Stimulated activated naive B cell treated with anti-CD40 and anti-IgM and Interleukin-4, amounts not matched to agents 10 μg/mL and 1 μg/mL and 100 μg/mL, for 72 hours (primary cell): ENCODE data around the gene MYBBP1A.

Experiments used
- ATAC-seq, 2 donors: fragments of 150-1000 bp; cut with Tn5 transposase; replicated peaks; 2 replicates each; pipeline ENCODE4 v1.10.0; 2021; ENCODE audit warnings: moderate library complexity in 1 of 2
- DNase-seq: peaks from one replicate; pipeline ENCODE4 v3.0.0; 2021
- H3K27ac Mint-ChIP-seq: one replicate; pipeline ENCODE4 v1.8.0; 2022; ENCODE audit warnings: mild to moderate bottlenecking, mixed read lengths
- H3K27me3 Mint-ChIP-seq, 2 donors: one replicate each; pipeline ENCODE4 v1.8.0; 2022; ENCODE audit warnings: mixed read lengths in 2 of 2
- H3K36me3 Mint-ChIP-seq, 2 donors: one replicate each; pipeline ENCODE4 v1.8.0; 2022; ENCODE audit warnings: mixed read lengths in 2 of 2, mild to moderate bottlenecking in 1 of 2
- H3K4me1 Mint-ChIP-seq, 2 donors: one replicate each; pipeline ENCODE4 v1.8.0; 2022; ENCODE audit warnings: mixed read lengths in 2 of 2, mild to moderate bottlenecking in 1 of 2
- H3K4me3 Mint-ChIP-seq, 2 donors: one replicate each; pipeline ENCODE4 v1.8.0; 2022; ENCODE audit warnings: mild to moderate bottlenecking in 2 of 2, mixed read lengths in 2 of 2, moderate library complexity in 1 of 2
- H3K9me3 Mint-ChIP-seq, 2 donors: one replicate each; pipeline ENCODE4 v1.8.0; 2022; ENCODE audit warnings: mixed read lengths in 2 of 2, mild to moderate bottlenecking in 1 of 2

The MYBBP1A gene

GRCh38 chr17:4536259-4536741, 18.9 kb downstream of the MYBBP1A start:
- ATAC-seq, result peak in 1 of 2 donors; percentile 8
- Mint-ChIP-seq H3K9me3 (no peaks in the 10 kb centered on the region), H3K4me3 (no peak overlapping the region), H3K27ac (peak overlapping the region; percentile 14), H3K27me3 (peaks cover 11 to 23% of the 10 kb centered on the region in 2 donors), H3K4me1 (peaks cover 0 to 9% of the 10 kb centered on the region in 2 donors), H3K36me3 (peaks cover 27 to 28% of the 10 kb centered on the region in 2 donors)
- no peak for DNase-seq

GRCh38 chr17:4535667-4536258, 19.4 kb downstream of the MYBBP1A start:
- Mint-ChIP-seq H3K27me3 (peaks cover 11 to 23% of the 10 kb centered on the region in 2 donors), H3K9me3 (no peaks in the 10 kb centered on the region), H3K4me1 (peaks cover 0 to 7% of the 10 kb centered on the region in 2 donors), H3K27ac (peak overlapping the region; percentile 56), H3K36me3 (peaks cover 21 to 23% of the 10 kb centered on the region in 2 donors), H3K4me3 (no peak overlapping the region)
- DNase-seq, result no peak
- no peak for ATAC-seq

- DNase-seq (no peak), ATAC-seq (no peak)
- H3K4me1 Mint-ChIP-seq, result peaks cover 0 to 4% of the 10 kb centered on the region in 2 donors
- H3K27ac Mint-ChIP-seq, result peak overlapping the region; percentile 56
- no peaks in the 10 kb centered on the region for H3K9me3 Mint-ChIP-seq
- peaks cover 19 to 20% of the 10 kb centered on the region in 2 donors for H3K36me3 Mint-ChIP-seq
- H3K27me3 Mint-ChIP-seq, result peaks cover 11 to 23% of the 10 kb centered on the region in 2 donors
- H3K4me3 Mint-ChIP-seq, result no peak overlapping the region
These were observed 20.1 kb downstream of the MYBBP1A start for GRCh38 chr17:4534928-4535666.

GRCh38 chr17:4534515-4534914, 20.7 kb downstream of the MYBBP1A start:
- DNase-seq (no peak), ATAC-seq (peak in 1 of 2 donors; percentile 6)
- Mint-ChIP-seq H3K9me3 (no peaks in the 10 kb centered on the region), H3K27me3 (peaks cover 14 to 26% of the 10 kb centered on the region in 2 donors), H3K4me1 (peaks cover 0 to 1% of the 10 kb centered on the region in 2 donors), H3K4me3 (no peak overlapping the region), H3K36me3 (peaks cover 15 to 16% of the 10 kb centered on the region in 2 donors), H3K27ac (peak overlapping the region; percentile 56)

- DNase-seq (no peak), ATAC-seq (peak; percentile 10 to 12)
- Mint-ChIP-seq H3K4me3 (no peak overlapping the region), H3K4me1 (peaks cover 0 to 1% of the 10 kb centered on the region in 2 donors), H3K36me3 (peaks cover 14% of the 10 kb centered on the region in 2 donors), H3K27ac (peak overlapping the region; percentile 56), H3K27me3 (peaks cover 17 to 29% of the 10 kb centered on the region in 2 donors), H3K9me3 (no peaks in the 10 kb centered on the region)
These were observed 21.4 kb downstream of the MYBBP1A start for GRCh38 chr17:4533523-4534504.

GRCh38 chr17:4532860-4533522, 22.2 kb downstream of the MYBBP1A start:
- Mint-ChIP-seq H3K27me3 (peaks cover 17 to 29% of the 10 kb centered on the region in 2 donors), H3K36me3 (peaks cover 14% of the 10 kb centered on the region in 2 donors), H3K27ac (peak overlapping the region; percentile 42), H3K4me1 (peaks cover 0 to 1% of the 10 kb centered on the region in 2 donors), H3K9me3 (no peaks in the 10 kb centered on the region), H3K4me3 (no peak overlapping the region)
- no peak for DNase-seq
- ATAC-seq, result no peak

GRCh38 chr17:4531988-4532736, 23.0 kb downstream of the MYBBP1A start:
- Mint-ChIP-seq H3K27me3 (peaks cover 23 to 29% of the 10 kb centered on the region in 2 donors), H3K27ac (no peak overlapping the region), H3K9me3 (no peaks in the 10 kb centered on the region), H3K36me3 (peaks cover 8 to 10% of the 10 kb centered on the region in 2 donors), H3K4me1 (peaks cover 0 to 1% of the 10 kb centered on the region in 2 donors), H3K4me3 (no peak overlapping the region)
- DNase-seq (no peak), ATAC-seq (no peak)

GRCh38 chr17:4530799-4531730, 24.1 kb downstream of the MYBBP1A start:
- DNase-seq (no peak), ATAC-seq (no peak)
- H3K36me3 Mint-ChIP-seq, result peaks cover 3 to 4% of the 10 kb centered on the region in 2 donors
- peaks cover 28 to 33% of the 10 kb centered on the region in 2 donors for H3K27me3 Mint-ChIP-seq
- H3K27ac Mint-ChIP-seq, result no peak overlapping the region
- no peaks in the 10 kb centered on the region for H3K9me3 Mint-ChIP-seq
- no peaks in the 10 kb centered on the region for H3K4me1 Mint-ChIP-seq
- no peak overlapping the region for H3K4me3 Mint-ChIP-seq

GRCh38 chr17:4529533-4530152, 25.5 kb downstream of the MYBBP1A start:
- peaks cover 28 to 37% of the 10 kb centered on the region in 2 donors for H3K27me3 Mint-ChIP-seq
- no peak overlapping the region for H3K27ac Mint-ChIP-seq
- no peaks in the 10 kb centered on the region for H3K4me1 Mint-ChIP-seq
- no peaks in the 10 kb centered on the region for H3K9me3 Mint-ChIP-seq
- DNase-seq (no peak), ATAC-seq (no peak)
- no peak overlapping the region for H3K4me3 Mint-ChIP-seq
- no peaks in the 10 kb centered on the region for H3K36me3 Mint-ChIP-seq

GRCh38 chr17:4527566-4528125, 27.5 kb downstream of the MYBBP1A start:
- no peaks in the 10 kb centered on the region for H3K9me3 Mint-ChIP-seq
- H3K4me1 Mint-ChIP-seq, result no peaks in the 10 kb centered on the region
- no peak for DNase-seq
- peaks cover 22% of the 10 kb centered on the region in 2 donors for H3K27me3 Mint-ChIP-seq
- H3K4me3 Mint-ChIP-seq, result no peak overlapping the region
- no peak overlapping the region for H3K27ac Mint-ChIP-seq
- no peak for ATAC-seq
- H3K36me3 Mint-ChIP-seq, result no peaks in the 10 kb centered on the region

GRCh38 chr17:4527134-4527533, 28.1 kb downstream of the MYBBP1A start:
- Mint-ChIP-seq H3K4me1 (no peaks in the 10 kb centered on the region), H3K27me3 (peaks cover 18 to 21% of the 10 kb centered on the region in 2 donors), H3K9me3 (no peaks in the 10 kb centered on the region), H3K27ac (no peak overlapping the region), H3K36me3 (no peaks in the 10 kb centered on the region), H3K4me3 (no peak overlapping the region)
- no peak for DNase-seq
- no peak for ATAC-seq
